ENCODE data around the gene CTNNA3.

Gene CTNNA3

GRCh38 chr10:66326876-66327275, 1369.1 kb downstream of the CTNNA3 start:
- DNase-seq: no peak
- H3K27me3 ChIP-seq (replicated peaks in 2 of 5; ENCODE audit: control insufficient read depth in 4 of 5, insufficient read depth in 5 of 5, low read length in 4 of 5): no peaks in the 10 kb centered on the region
- no peak overlapping the region for H3K27ac ChIP-seq (ENCODE audit: insufficient read depth in 1 of 2, low read depth in 1 of 2, low read length in 2 of 2, poor library complexity in 1 of 2, severe bottlenecking in 2 of 2)
- CTCF ChIA-PET: no interaction called here
- POLR2A ChIA-PET: no interaction called here
- peaks cover 0 to 1% (median 0%) of the 10 kb centered on the region in 5 experiments for H3K9me3 ChIP-seq (ENCODE audit: control extremely low read depth in 1 of 5, control insufficient read depth in 4 of 5, insufficient read depth in 2 of 5, low read depth in 1 of 5, low read length in 4 of 5)
- no peaks in the 10 kb centered on the region for H3K36me3 ChIP-seq (ENCODE audit: control insufficient read depth in 4 of 4, insufficient read depth in 4 of 4, low read length in 3 of 4)
- H3K4me3 ChIP-seq (ENCODE audit: control insufficient read depth in 1 of 7, extremely low read depth in 1 of 7, insufficient read depth in 4 of 7, low read depth in 2 of 7, low read length in 6 of 7): no peak overlapping the region
- no peaks in the 10 kb centered on the region for H3K4me1 ChIP-seq (ENCODE audit: control extremely low read depth in 1 of 4, control insufficient read depth in 4 of 4, insufficient read depth in 4 of 4, low read length in 3 of 4)
- no CpG with 5 or more reads among the region's 1 CpG for WGBS (ENCODE audit: insufficient coverage)

GRCh38 chr10:66322777-66323176, 1373.2 kb downstream of the CTNNA3 start:
- Histone ChIP-seq H3K27ac (ENCODE audit: insufficient read depth in 1 of 2, low read depth in 1 of 2, low read length in 2 of 2, poor library complexity in 1 of 2, severe bottlenecking in 2 of 2) (no peak overlapping the region), H3K27me3 (replicated peaks in 2 of 5; ENCODE audit: control insufficient read depth in 4 of 5, insufficient read depth in 5 of 5, low read length in 4 of 5) (no peaks in the 10 kb centered on the region), H3K4me1 (ENCODE audit: control extremely low read depth in 1 of 4, control insufficient read depth in 4 of 4, insufficient read depth in 4 of 4, low read length in 3 of 4) (no peaks in the 10 kb centered on the region), H3K9me3 (ENCODE audit: control extremely low read depth in 1 of 5, control insufficient read depth in 4 of 5, insufficient read depth in 2 of 5, low read depth in 1 of 5, low read length in 4 of 5) (no peaks in the 10 kb centered on the region), H3K36me3 (ENCODE audit: control insufficient read depth in 4 of 4, insufficient read depth in 4 of 4, low read length in 3 of 4) (no peaks in the 10 kb centered on the region), H3K4me3 (ENCODE audit: control insufficient read depth in 1 of 7, extremely low read depth in 1 of 7, insufficient read depth in 4 of 7, low read depth in 2 of 7, low read length in 6 of 7) (no peak overlapping the region)
- 100% methylated on average over 1 of the region's 2 CpGs for WGBS (ENCODE audit: insufficient coverage)
- POLR2A ChIA-PET: no interaction called here
- DNase-seq: no peak
- CTCF ChIA-PET: no interaction called here

- DNase-seq: no peak
- 80% methylated on average over 4 of the region's 7 CpGs for WGBS (ENCODE audit: insufficient coverage)
- CTCF ChIA-PET: no interaction called here
- H3K27ac ChIP-seq (ENCODE audit: insufficient read depth in 1 of 2, low read depth in 1 of 2, low read length in 2 of 2, poor library complexity in 1 of 2, severe bottlenecking in 2 of 2): no peak overlapping the region
- POLR2A ChIA-PET: no interaction called here
- H3K36me3 ChIP-seq (ENCODE audit: control insufficient read depth in 4 of 4, insufficient read depth in 4 of 4, low read length in 3 of 4): no peaks in the 10 kb centered on the region
- H3K4me3 ChIP-seq (ENCODE audit: control insufficient read depth in 1 of 7, extremely low read depth in 1 of 7, insufficient read depth in 4 of 7, low read depth in 2 of 7, low read length in 6 of 7): no peak overlapping the region
- peaks cover 0 to 1% (median 0%) of the 10 kb centered on the region in 5 experiments for H3K9me3 ChIP-seq (ENCODE audit: control extremely low read depth in 1 of 5, control insufficient read depth in 4 of 5, insufficient read depth in 2 of 5, low read depth in 1 of 5, low read length in 4 of 5)
- no peaks in the 10 kb centered on the region for H3K27me3 ChIP-seq (replicated peaks in 2 of 5; ENCODE audit: control insufficient read depth in 4 of 5, insufficient read depth in 5 of 5, low read length in 4 of 5)
- H3K4me1 ChIP-seq (ENCODE audit: control extremely low read depth in 1 of 4, control insufficient read depth in 4 of 4, insufficient read depth in 4 of 4, low read length in 3 of 4): no peaks in the 10 kb centered on the region
Observed at GRCh38 chr10:66321723-66322665, 1374.0 kb downstream of the CTNNA3 start.

- Histone ChIP-seq H3K27me3 (replicated peaks in 2 of 5; ENCODE audit: control insufficient read depth in 4 of 5, insufficient read depth in 5 of 5, low read length in 4 of 5) (no peaks in the 10 kb centered on the region), H3K4me3 (ENCODE audit: control insufficient read depth in 1 of 7, extremely low read depth in 1 of 7, insufficient read depth in 4 of 7, low read depth in 2 of 7, low read length in 6 of 7) (no peak overlapping the region), H3K4me1 (ENCODE audit: control extremely low read depth in 1 of 4, control insufficient read depth in 4 of 4, insufficient read depth in 4 of 4, low read length in 3 of 4) (no peaks in the 10 kb centered on the region), H3K36me3 (ENCODE audit: control insufficient read depth in 4 of 4, insufficient read depth in 4 of 4, low read length in 3 of 4) (no peaks in the 10 kb centered on the region), H3K27ac (ENCODE audit: insufficient read depth in 1 of 2, low read depth in 1 of 2, low read length in 2 of 2, poor library complexity in 1 of 2, severe bottlenecking in 2 of 2) (no peak overlapping the region), H3K9me3 (ENCODE audit: control extremely low read depth in 1 of 5, control insufficient read depth in 4 of 5, insufficient read depth in 2 of 5, low read depth in 1 of 5, low read length in 4 of 5) (peaks cover 0 to 1% (median 0%) of the 10 kb centered on the region in 5 experiments)
- DNase-seq: no peak
- WGBS (ENCODE audit: insufficient coverage): no CpG with 5 or more reads among the region's 3 CpGs
- ChIA-PET POLR2A (no interaction called here), CTCF (no interaction called here)
Observed at GRCh38 chr10:66318761-66319160, 1377.2 kb downstream of the CTNNA3 start.

GRCh38 chr10:66307826-66308225, 1388.2 kb downstream of the CTNNA3 start:
- no peak overlapping the region for H3K27ac ChIP-seq (ENCODE audit: insufficient read depth in 1 of 2, low read depth in 1 of 2, low read length in 2 of 2, poor library complexity in 1 of 2, severe bottlenecking in 2 of 2)
- no peak overlapping the region for H3K4me3 ChIP-seq (ENCODE audit: control insufficient read depth in 1 of 7, extremely low read depth in 1 of 7, insufficient read depth in 4 of 7, low read depth in 2 of 7, low read length in 6 of 7)
- no peaks in the 10 kb centered on the region for H3K27me3 ChIP-seq (replicated peaks in 2 of 5; ENCODE audit: control insufficient read depth in 4 of 5, insufficient read depth in 5 of 5, low read length in 4 of 5)
- POLR2A ChIA-PET: no interaction called here
- no peaks in the 10 kb centered on the region for H3K4me1 ChIP-seq (ENCODE audit: control extremely low read depth in 1 of 4, control insufficient read depth in 4 of 4, insufficient read depth in 4 of 4, low read length in 3 of 4)
- H3K9me3 ChIP-seq (ENCODE audit: control extremely low read depth in 1 of 5, control insufficient read depth in 4 of 5, insufficient read depth in 2 of 5, low read depth in 1 of 5, low read length in 4 of 5): no peaks in the 10 kb centered on the region
- CTCF ChIA-PET: no interaction called here
- no peak for DNase-seq
- no peaks in the 10 kb centered on the region for H3K36me3 ChIP-seq (ENCODE audit: control insufficient read depth in 4 of 4, insufficient read depth in 4 of 4, low read length in 3 of 4)

GRCh38 chr10:66301078-66301477, 1394.9 kb downstream of the CTNNA3 start:
- ChIA-PET CTCF (no interaction called here), POLR2A (no interaction called here)
- H3K27ac ChIP-seq (ENCODE audit: insufficient read depth in 1 of 2, low read depth in 1 of 2, low read length in 2 of 2, poor library complexity in 1 of 2, severe bottlenecking in 2 of 2): no peak overlapping the region
- no CpG with 5 or more reads among the region's 1 CpG for WGBS (ENCODE audit: insufficient coverage)
- DNase-seq: no peak
- no peaks in the 10 kb centered on the region for H3K4me1 ChIP-seq (ENCODE audit: control extremely low read depth in 1 of 4, control insufficient read depth in 4 of 4, insufficient read depth in 4 of 4, low read length in 3 of 4)
- H3K9me3 ChIP-seq (ENCODE audit: control extremely low read depth in 1 of 5, control insufficient read depth in 4 of 5, insufficient read depth in 2 of 5, low read depth in 1 of 5, low read length in 4 of 5): no peaks in the 10 kb centered on the region
- H3K4me3 ChIP-seq (ENCODE audit: control insufficient read depth in 1 of 7, extremely low read depth in 1 of 7, insufficient read depth in 4 of 7, low read depth in 2 of 7, low read length in 6 of 7): no peak overlapping the region
- H3K36me3 ChIP-seq (ENCODE audit: control insufficient read depth in 4 of 4, insufficient read depth in 4 of 4, low read length in 3 of 4): no peaks in the 10 kb centered on the region
- H3K27me3 ChIP-seq (replicated peaks in 2 of 5; ENCODE audit: control insufficient read depth in 4 of 5, insufficient read depth in 5 of 5, low read length in 4 of 5): no peaks in the 10 kb centered on the region

- Histone ChIP-seq H3K4me1 (ENCODE audit: control extremely low read depth in 1 of 4, control insufficient read depth in 4 of 4, insufficient read depth in 4 of 4, low read length in 3 of 4) (no peaks in the 10 kb centered on the region), H3K27me3 (replicated peaks in 2 of 5; ENCODE audit: control insufficient read depth in 4 of 5, insufficient read depth in 5 of 5, low read length in 4 of 5) (no peaks in the 10 kb centered on the region), H3K4me3 (ENCODE audit: control insufficient read depth in 1 of 7, extremely low read depth in 1 of 7, insufficient read depth in 4 of 7, low read depth in 2 of 7, low read length in 6 of 7) (no peak overlapping the region), H3K9me3 (ENCODE audit: control extremely low read depth in 1 of 5, control insufficient read depth in 4 of 5, insufficient read depth in 2 of 5, low read depth in 1 of 5, low read length in 4 of 5) (no peaks in the 10 kb centered on the region), H3K36me3 (ENCODE audit: control insufficient read depth in 4 of 4, insufficient read depth in 4 of 4, low read length in 3 of 4) (no peaks in the 10 kb centered on the region), H3K27ac (ENCODE audit: insufficient read depth in 1 of 2, low read depth in 1 of 2, low read length in 2 of 2, poor library complexity in 1 of 2, severe bottlenecking in 2 of 2) (no peak overlapping the region)
- CTCF ChIA-PET: no interaction called here
- no peak for DNase-seq
- POLR2A ChIA-PET: no interaction called here
- 88% methylated on average over 1 of the region's 3 CpGs for WGBS (ENCODE audit: insufficient coverage)
Observed at GRCh38 chr10:66295602-66296001, 1400.4 kb downstream of the CTNNA3 start.
